GM10266 (cell line): ENCODE measurements around the gene SAFB.
"Not testable (repeated sequence)": the region's sequence is repeated elsewhere in the genome, so short reads cannot be mapped to it uniquely, and the experiment has no call there.

Experiments
- DNase-seq: peaks from one replicate; pipeline ENCODE4 v3.0.0; 2012; ENCODE audit errors: extremely low spot score
- TF ChIP-seq, protein P1 (sequence below): IDR thresholded peaks from 2 replicates; pipeline ENCODE4 v1.5.1; 2012; ENCODE audit warnings: mild to moderate bottlenecking, low read depth; ENCODE audit not compliant: control insufficient read depth, insufficient read depth; ENCODE audit errors: missing control alignments

The SAFB gene

DNA sequence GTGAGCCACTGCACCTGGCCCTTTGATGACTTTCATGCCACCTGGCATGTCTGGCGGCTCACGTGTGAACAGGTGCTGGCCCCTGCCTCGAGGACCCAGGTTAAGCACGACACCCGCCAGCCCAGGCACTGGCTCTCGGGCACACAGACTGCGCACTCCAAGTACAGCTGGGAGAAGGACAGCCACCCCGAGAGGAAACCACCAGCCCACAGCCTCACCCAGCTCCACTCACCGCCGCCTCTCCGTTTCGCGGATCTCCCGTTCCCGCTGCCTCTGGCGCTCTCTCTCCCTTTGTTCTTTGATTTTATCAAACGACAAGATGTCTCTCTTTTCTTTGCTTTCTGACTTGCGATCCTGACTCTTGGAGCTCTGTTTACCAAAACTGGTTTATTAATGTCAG is 27.8 kb upstream of the SAFB start:
- no peak for DNase-seq
- TF ChIP-seq, protein P1, sequence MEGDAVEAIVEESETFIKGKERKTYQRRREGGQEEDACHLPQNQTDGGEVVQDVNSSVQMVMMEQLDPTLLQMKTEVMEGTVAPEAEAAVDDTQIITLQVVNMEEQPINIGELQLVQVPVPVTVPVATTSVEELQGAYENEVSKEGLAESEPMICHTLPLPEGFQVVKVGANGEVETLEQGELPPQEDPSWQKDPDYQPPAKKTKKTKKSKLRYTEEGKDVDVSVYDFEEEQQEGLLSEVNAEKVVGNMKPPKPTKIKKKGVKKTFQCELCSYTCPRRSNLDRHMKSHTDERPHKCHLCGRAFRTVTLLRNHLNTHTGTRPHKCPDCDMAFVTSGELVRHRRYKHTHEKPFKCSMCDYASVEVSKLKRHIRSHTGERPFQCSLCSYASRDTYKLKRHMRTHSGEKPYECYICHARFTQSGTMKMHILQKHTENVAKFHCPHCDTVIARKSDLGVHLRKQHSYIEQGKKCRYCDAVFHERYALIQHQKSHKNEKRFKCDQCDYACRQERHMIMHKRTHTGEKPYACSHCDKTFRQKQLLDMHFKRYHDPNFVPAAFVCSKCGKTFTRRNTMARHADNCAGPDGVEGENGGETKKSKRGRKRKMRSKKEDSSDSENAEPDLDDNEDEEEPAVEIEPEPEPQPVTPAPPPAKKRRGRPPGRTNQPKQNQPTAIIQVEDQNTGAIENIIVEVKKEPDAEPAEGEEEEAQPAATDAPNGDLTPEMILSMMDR: no peak

DNA sequence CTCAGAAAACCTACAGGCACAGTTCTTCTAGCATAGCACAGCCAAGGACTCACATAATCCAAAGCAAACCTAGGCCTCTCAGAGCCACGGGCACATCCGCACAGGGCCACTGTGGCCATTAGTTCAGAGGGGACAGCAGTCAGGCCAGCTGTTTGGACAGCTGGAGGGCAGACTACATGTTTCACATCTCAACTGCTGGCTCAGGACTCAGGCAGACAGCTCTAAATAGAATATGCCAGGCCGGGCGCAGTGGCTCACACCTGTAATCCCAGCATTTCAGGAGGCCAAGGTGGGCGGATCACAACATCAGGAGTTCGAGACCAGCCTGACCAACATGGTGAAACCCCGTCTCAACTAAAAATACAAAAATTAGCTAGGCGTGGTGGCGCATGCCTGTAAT is 27.1 kb upstream of the SAFB start:
- TF ChIP-seq, protein P1: no peak
- no peak for DNase-seq

DNA sequence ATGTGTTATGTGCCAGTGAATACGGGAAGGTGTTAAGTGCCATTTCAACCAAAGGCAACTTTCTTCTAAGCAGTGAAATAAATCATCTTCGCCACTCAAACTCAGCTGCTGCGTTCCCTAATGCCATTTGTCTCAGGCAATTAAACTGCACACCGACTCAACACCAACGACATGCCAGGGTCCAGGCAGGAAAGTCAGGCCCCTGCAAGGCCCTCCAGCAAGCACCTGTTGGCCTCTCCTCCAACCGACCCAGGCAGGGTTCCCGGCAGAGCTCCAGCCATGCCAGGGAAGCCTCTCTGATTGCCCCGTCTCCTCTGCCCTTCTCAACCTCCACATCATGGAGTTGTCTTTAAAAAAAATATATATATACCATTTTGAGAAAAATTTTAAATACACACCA is 22.1 kb upstream of the SAFB start:
- TF ChIP-seq, protein P1: no peak
- DNase-seq: no peak

DNA sequence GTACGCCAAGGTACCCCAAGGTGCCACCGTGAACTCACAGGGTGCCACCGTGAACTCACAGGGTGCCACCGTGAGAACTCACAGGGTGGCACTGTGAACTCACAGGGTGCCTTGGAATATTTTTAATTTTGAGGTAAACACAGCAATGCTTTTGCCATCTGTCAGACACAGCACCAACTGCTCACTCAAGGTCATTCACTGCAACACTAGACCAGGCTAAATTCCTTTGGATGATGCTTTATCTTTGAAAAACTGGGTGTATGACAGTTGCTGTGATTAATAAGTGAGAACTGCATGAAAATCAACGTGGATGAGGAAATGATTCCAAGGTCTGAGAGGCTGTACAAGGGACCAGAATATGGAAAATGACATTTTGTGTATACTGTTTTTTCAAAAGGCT is 19.3 kb upstream of the SAFB start:
- DNase-seq: no peak
- TF ChIP-seq, protein P1: no peak

DNA sequence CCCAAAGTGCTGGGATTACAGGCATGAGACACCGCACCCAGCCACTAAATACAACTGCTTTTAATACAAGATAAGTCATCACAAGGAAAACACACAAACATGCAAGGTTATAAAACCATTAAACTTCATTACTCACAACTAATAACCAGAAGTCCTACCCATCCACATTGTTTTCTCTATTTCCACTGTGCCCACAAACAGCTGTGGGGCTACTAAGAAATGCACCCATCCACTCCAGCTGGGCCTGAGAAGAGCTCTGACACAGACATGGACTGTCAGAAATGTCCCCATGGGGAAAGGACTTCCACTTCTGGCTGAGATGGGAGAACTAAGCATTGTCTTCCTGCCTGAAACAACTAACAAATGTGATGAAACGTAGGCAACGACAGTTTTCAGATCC is 17.5 kb upstream of the SAFB start:
- no peak for DNase-seq
- TF ChIP-seq, protein P1: no peak

DNA sequence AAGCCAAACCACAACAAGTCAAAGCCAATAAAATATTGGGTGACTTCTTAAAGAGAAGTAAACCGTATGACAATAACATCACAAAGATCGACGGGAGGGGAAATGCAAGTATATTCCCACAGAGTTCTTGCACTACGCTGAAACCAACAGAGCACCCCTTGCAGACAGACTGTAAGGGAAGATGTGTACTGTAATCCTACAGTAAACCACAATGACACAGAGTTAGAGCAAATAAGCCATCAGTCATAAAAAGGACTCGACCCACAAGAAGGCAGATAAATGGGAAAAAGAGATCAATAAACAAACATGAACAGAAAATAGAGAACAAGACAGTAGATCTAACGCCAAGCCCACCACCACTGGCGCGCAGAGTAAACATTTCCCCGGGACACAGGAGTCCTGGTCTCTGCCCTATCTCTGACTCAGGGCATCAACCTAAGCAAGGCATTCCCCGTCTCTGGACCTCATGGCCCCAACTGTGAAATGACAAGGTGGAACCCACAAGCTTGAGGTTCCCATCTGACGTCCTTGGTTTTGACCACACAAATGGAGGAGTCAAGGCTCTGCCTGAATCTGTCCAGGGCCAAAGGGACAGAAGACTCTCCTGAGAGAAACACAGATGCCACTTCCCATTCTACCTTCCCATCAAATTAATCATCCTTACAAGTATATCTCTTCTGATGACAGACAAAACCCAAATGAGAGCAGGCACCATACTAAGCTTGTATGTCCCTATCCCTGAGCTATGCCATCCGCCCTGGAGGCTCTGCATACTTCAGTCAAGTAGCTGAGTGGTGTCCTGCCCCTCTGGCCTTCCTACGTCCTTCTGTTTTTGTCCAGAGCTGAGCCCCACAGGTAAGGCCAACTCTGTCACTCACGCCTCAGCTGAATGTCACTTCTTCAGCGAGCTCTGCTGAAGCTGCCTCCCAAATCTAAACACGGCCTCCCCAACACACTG is 15.3 kb upstream of the SAFB start:
- TF ChIP-seq, protein P1: no peak
- no peak for DNase-seq

DNA sequence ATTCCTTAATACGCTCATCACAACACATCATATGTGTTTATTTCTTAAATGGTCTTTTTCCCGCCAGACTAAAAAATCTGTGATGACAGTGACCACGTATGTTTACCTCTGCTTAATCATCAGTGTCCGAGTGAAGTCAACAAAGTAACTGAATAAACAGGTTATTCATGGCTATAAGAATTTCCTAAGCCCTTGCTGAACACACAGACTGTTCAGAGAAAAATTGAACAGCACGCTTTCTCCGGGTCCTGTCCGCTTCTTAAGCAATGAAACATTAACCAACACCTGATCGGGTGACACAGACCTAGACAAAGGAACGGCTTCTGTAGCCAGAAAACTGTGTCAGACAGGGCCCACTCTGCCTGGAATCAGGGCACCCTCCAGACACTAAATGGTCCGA is 14.6 kb upstream of the SAFB start:
- DNase-seq: no peak
- TF ChIP-seq, protein P1: no peak

DNA sequence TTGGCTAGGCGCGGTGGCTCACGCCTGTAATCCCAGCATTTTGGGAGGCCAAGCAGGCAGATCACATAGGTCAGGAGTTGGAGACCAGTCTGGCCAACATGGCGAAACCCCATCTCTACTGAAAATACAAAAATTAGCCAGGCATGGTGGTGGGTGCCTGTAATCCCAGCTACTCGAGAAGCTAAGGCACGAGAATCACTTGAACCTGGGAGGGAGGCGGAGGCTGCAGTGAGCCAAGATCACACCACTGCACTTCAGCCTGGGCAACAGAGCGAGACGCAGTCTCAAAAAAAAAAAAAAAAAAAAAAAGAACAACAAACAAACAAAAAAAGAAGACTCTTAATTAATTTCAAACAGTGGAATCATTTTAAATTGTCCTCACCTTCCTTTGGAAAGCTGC is 14.1 kb upstream of the SAFB start:
- DNase-seq: not testable (repeated sequence)
